NB4 (cell line): Measurements from ENCODE around the gene TMEM106C.

ENCODE experiments used
- CTCF ChIP-seq: IDR thresholded peaks from one replicate; pipeline ENCODE4 v1.5.1; 2012; ENCODE audit warnings: low read depth, low read length
- MYC ChIP-seq: IDR thresholded peaks from 2 replicates; pipeline ENCODE4 v1.6.1; 2011; ENCODE audit warnings: low read depth, low read length
- POLR2A ChIP-seq: IDR thresholded peaks from 2 replicates; pipeline ENCODE4 v1.6.1; 2011; ENCODE audit warnings: mild to moderate bottlenecking; ENCODE audit not compliant: insufficient read length; ENCODE audit errors: extremely low read depth

- TF ChIP-seq POLR2A (no peak), CTCF (no peak), MYC (no peak)
Observed at GRCh38 chr12:47954058-47954457, 9.3 kb upstream of the TMEM106C start.
